Activated T-cell treated with anti-CD3 and anti-CD28 coated beads, Interleukin-2, amount 50 U/mL, for 24 hours (primary cell): ENCODE results near the gene WDR87.

ENCODE experiments used
- DNase-seq: peaks from one replicate; pipeline ENCODE4 v3.0.0-alpha.2; 2020
- H3K27ac Mint-ChIP-seq: 2 replicates; pipeline ENCODE4 v1.8.0; 2020; ENCODE audit warnings: mild to moderate bottlenecking, mixed read lengths
- H3K27me3 Mint-ChIP-seq: 2 replicates; pipeline ENCODE4 v1.8.0; 2020; ENCODE audit warnings: mixed read lengths
- H3K36me3 Mint-ChIP-seq: 2 replicates; pipeline ENCODE4 v1.8.0; 2020; ENCODE audit warnings: low read depth, mixed read lengths
- H3K4me1 Mint-ChIP-seq: 2 replicates; pipeline ENCODE4 v1.8.0; 2020; ENCODE audit warnings: low read depth, mixed read lengths
- H3K4me3 Mint-ChIP-seq: 2 replicates; pipeline ENCODE4 v1.8.0; 2020; ENCODE audit warnings: mild to moderate bottlenecking, moderate library complexity, mixed read lengths
- H3K9me3 Mint-ChIP-seq: 2 replicates; pipeline ENCODE4 v1.8.0; 2020; ENCODE audit warnings: mixed read lengths

The WDR87 gene

DNA sequence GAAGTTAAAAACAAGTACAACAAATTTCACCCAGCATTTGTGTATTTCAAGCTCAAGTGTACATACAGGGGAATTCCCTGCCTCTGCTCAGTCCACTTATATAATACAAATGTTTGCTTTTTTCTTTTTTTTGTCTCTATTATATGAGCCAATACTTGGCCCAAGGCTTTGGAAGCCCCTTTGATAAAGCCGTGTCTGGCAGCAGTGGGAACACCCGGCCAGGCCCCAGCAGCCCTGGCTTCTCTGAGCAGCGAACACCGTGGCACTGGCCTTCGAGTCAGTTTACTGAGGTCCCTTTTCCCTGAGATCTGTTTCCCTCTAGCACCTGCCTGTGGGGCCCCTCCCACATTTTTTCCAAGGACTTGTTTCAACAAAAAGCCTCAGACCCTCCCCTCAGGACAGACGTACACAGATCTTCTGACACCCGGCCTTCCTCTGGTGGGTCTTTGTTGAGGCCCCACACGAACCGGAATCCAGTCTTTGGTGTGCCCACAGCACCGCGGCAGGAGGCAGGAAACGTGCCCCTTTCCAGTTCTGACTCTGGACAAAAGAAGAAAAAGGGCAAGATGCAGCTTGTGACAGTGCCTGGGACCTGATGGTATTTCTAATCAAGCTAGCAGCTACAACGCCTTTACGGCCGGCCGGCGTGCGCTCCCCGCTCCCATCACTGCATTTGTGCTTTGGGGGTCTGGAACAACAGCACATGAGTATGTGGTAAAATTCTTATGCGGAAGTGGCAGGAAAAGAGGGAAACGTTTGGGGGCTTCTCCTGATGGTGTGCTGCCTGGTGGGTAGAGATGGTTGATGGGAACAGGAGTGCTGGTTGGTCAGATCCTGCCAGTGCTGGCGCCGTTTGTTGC lies 14.4 kb upstream of the WDR87 start:
- Mint-ChIP-seq H3K36me3 (peaks cover 35% of the 10 kb centered on the region), H3K27ac (peak overlapping the region; percentile 37), H3K9me3 (no peaks in the 10 kb centered on the region), H3K27me3 (no peaks in the 10 kb centered on the region), H3K4me1 (peaks cover 22% of the 10 kb centered on the region), H3K4me3 (no peak overlapping the region)
- no peak for DNase-seq

DNA sequence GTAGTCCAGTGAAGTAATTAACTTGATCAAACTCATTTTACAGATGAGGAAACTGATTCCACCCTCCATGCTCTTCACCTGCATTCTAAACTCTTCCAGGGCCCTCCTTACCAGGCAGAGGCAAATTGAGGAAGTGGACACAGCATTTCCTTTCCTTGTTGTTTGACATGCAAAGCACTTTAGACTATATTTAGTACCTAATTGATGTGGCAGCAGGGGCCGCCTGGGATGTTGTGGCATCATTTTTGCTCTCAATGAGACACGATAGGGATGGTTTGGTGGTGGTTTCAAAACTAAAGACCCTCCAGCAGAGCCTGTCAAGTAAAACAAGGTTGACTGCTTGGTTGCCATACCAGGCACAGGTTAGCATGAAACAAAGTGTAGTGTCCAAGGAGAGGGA lies 8.5 kb upstream of the WDR87 start:
- Mint-ChIP-seq H3K9me3 (no peaks in the 10 kb centered on the region), H3K36me3 (peaks cover 16% of the 10 kb centered on the region), H3K27me3 (no peaks in the 10 kb centered on the region), H3K4me1 (peaks cover 22% of the 10 kb centered on the region), H3K4me3 (no peak overlapping the region), H3K27ac (no peak overlapping the region)
- DNase-seq: no peak

DNA sequence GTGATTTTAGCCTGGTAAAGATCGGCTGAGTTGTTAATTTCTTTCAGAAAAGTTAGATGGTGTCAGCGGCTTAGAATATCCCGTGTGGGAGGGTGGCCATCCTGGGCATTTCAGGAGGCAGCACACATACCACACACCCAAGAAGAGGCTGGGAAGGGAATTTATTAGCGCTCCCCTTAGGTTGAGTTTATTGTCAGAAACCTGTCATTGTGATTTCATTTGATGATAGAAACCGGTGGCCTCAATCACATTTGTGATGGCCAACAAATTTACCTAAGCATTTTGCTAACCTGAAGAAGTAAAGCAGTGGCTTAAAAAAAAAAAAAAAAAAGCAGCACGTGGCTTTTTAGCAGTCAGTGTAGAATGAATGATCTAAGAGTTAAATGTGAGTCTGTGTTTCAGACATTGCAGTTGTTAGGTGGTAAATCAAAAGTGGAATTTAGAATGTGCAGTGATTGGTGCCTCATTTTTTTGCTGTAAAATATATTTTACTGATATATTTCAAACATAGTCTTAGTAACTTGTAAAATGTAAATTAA lies 3.3 kb upstream of the WDR87 start:
- H3K4me3 Mint-ChIP-seq: no peak overlapping the region
- peaks cover 7% of the 10 kb centered on the region for H3K36me3 Mint-ChIP-seq
- no peak for DNase-seq
- H3K27me3 Mint-ChIP-seq: no peaks in the 10 kb centered on the region
- H3K27ac Mint-ChIP-seq: no peak overlapping the region
- H3K9me3 Mint-ChIP-seq: no peaks in the 10 kb centered on the region
- peaks cover 42% of the 10 kb centered on the region for H3K4me1 Mint-ChIP-seq

DNA sequence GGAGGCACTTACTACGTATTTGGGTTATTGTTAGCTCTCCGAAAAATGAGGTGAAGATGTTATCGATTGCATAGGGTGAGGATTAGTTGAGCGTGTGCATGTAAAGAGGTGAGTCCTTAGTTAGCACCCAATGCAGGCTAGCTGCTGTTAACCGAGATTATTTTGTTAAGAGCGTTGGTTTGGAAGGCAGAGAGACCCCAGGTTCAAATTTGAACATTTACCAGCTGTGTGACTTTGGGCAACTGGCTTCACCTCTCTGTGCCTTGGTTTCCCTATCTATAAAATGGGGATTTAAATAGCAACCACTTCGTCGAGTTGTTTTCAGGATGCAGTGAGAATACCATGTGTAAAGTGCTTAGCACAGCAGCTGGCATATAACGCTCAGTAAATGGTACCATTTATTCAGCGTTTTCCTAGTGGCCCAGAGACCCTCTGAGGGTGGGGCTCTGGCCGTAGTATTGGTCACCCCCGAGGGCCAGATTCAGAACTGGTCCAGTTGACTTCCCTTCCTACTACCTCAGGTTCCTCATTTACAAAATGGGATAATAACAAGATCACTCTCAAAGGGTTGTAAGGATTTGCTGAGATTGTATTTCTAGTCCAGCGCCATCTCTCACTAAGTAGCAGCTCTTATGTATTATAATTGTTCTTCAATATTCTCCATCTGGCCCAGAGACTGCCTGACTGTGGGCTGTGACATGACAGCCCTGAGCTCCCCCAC lies 1.5 kb upstream of the WDR87 start:
- peaks cover 5% of the 10 kb centered on the region for H3K36me3 Mint-ChIP-seq
- H3K9me3 Mint-ChIP-seq: no peaks in the 10 kb centered on the region
- H3K27ac Mint-ChIP-seq: peak overlapping the region; percentile 41

DNA sequence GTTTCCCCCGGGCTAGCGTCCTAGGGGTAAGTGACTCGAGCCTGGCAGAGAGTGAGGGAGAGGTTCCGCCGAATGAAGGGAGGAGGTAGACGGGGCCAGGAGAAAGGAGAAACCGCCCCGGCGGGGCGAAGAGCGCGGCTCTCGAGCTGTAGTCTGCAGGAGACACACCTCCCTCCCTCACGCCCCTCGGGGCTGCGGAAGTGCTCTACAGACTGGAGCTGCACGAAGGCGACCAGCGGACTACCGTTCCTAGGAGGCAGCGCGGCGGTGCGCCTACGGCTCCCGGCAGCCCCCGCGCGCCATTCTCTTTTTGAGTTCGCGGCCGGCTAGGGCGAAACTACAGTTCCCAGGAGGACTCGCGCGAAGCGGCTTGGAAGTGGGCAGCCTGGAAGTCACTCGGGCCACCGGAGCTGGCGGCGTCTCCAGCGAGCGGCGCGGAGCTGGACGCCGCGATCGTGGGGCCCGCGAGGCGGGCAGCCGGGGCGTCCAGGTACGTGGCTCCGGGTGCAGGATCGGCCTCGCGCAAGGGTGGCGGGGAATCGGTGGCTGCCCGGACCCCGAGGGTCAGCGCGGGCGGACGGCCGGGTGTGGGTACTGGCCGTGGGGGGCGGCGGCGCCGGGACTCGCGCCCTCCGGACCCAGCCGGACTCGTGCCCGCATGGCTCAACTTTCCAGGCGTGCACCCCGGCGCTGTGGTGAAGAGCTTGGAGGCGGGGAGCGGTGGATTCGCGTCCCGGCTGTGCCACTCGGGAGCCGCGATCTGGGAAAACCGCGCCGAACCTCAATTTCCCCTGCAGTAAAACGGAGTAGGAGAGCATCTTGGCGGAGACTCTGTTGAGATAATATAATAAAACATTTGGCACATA lies 708 bp upstream of the WDR87 start, which contains the start of gene SIPA1L3:
Gene SIPA1L3 (plus strand): TSS at position 340 of the 866 bp plus-strand sequence. CDS start 174,358 bp downstream, outside the sequence.
- peak within 1 kb of the TSS; percentile 93 for H3K27ac Mint-ChIP-seq
- peak; percentile 94 for DNase-seq
- no peaks in the 10 kb centered on the region for H3K9me3 Mint-ChIP-seq
- peaks cover 5% of the 10 kb centered on the region for H3K36me3 Mint-ChIP-seq
- peak within 1 kb of the TSS; percentile 91 for H3K4me3 Mint-ChIP-seq
- peaks cover 34% of the 10 kb centered on the region for H3K4me1 Mint-ChIP-seq
- H3K27me3 Mint-ChIP-seq: no peaks in the 10 kb centered on the region

More for the DNA sequence above, 1.5 kb upstream of the WDR87 start:
- Mint-ChIP-seq H3K4me3 (peak overlapping the region; percentile 91), H3K4me1 (peaks cover 39% of the 10 kb centered on the region), H3K27me3 (no peaks in the 10 kb centered on the region)
- no peak for DNase-seq

DNA sequence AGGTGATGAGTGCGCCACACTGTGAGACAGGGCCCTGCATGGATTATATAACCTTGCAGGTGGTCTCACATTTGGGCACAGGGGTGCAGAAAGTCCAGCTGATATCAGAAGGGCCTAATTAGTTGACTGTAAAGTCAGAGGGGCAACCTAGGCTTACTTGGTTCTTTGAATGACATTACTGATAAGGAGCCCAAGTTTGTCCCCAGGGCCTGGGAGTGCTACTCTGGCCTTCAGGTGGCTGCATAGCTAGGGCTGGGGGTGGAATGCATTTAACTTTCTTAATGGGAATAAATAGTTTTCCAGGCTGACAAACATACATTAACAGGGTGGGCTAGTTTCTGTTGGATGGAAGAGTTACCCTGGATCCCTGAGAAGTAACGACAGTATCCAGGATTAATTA lies 3.3 kb downstream of the WDR87 start:
- H3K4me3 Mint-ChIP-seq: no peak overlapping the region
- peaks cover 17% of the 10 kb centered on the region for H3K4me1 Mint-ChIP-seq
- no peaks in the 10 kb centered on the region for H3K27me3 Mint-ChIP-seq
- H3K36me3 Mint-ChIP-seq: peaks cover 5% of the 10 kb centered on the region
- H3K9me3 Mint-ChIP-seq: no peaks in the 10 kb centered on the region
- H3K27ac Mint-ChIP-seq: no peak overlapping the region
- DNase-seq: no peak

DNA sequence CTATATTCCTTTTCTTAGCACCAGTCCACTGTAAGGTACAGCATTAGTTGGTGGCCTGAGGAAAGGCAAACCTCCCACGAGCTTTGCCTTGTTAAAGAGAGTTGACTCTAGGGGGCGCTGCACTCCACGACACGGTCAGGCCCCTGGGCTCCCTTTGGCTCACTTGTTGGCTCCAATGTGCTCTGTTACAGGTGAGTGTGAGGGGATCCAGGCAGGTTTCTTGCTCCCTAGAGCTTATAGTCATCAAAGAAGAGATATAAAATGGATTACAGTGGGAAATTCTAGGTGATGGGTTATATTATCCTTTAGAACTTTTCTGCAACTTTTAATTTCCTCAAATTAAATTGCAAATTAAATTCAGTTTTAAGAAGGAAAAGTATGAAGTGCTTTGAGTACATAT lies 3.7 kb downstream of the WDR87 start:
- peaks cover 13% of the 10 kb centered on the region for H3K4me1 Mint-ChIP-seq
- no peaks in the 10 kb centered on the region for H3K9me3 Mint-ChIP-seq
- peak; percentile 82 for DNase-seq
- H3K36me3 Mint-ChIP-seq: peaks cover 4% of the 10 kb centered on the region
- H3K4me3 Mint-ChIP-seq: no peak overlapping the region
- no peak overlapping the region for H3K27ac Mint-ChIP-seq
- H3K27me3 Mint-ChIP-seq: no peaks in the 10 kb centered on the region

DNA sequence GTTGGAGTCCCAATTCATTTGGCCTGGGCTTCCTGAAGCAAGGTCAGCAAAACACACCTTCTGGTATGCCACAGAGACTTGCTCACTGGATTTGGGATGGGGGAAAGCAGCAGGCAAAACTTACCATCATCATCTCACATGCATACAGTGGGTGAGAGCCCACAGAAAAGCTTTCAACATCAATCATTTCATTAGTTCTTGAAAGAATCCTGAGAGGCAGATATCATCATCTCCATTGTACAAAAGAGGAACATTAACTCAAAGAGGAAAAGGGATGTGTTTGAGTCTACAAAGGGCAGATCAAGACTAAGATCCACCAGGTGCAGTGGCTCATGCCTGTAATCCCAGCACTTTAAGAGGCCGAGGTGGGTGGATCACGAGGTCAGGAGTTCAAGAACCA lies 6.4 kb downstream of the WDR87 start:
- peaks cover 3% of the 10 kb centered on the region for H3K4me1 Mint-ChIP-seq
- H3K36me3 Mint-ChIP-seq: no peaks in the 10 kb centered on the region
- H3K27ac Mint-ChIP-seq: no peak overlapping the region
- H3K4me3 Mint-ChIP-seq: no peak overlapping the region
- no peaks in the 10 kb centered on the region for H3K27me3 Mint-ChIP-seq
- no peaks in the 10 kb centered on the region for H3K9me3 Mint-ChIP-seq
- DNase-seq: no peak

DNA sequence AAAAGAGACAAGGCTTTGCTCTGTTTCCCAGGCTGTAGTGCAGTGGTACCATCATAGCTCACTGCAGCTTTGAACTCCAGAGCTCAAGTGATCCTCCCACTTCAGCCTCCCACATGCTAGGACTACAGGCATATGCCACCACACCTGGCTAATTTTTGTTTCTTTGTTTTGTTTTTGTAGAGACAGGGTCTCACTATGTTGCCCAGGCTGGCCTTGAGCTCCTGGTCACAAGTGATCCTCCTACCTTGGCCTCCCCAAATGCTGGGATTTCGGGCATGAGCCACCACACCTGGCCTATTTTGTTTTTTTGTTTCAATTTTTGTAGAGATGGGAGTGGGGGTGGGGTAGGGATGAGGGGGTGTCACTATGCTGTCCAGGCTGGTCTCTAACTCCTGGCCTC lies 6.9 kb downstream of the WDR87 start:
- DNase-seq: no peak
- no peaks in the 10 kb centered on the region for H3K36me3 Mint-ChIP-seq
- no peak overlapping the region for H3K4me3 Mint-ChIP-seq
- H3K27ac Mint-ChIP-seq: no peak overlapping the region
- no peaks in the 10 kb centered on the region for H3K9me3 Mint-ChIP-seq
- H3K4me1 Mint-ChIP-seq: peaks cover 3% of the 10 kb centered on the region
- no peaks in the 10 kb centered on the region for H3K27me3 Mint-ChIP-seq

DNA sequence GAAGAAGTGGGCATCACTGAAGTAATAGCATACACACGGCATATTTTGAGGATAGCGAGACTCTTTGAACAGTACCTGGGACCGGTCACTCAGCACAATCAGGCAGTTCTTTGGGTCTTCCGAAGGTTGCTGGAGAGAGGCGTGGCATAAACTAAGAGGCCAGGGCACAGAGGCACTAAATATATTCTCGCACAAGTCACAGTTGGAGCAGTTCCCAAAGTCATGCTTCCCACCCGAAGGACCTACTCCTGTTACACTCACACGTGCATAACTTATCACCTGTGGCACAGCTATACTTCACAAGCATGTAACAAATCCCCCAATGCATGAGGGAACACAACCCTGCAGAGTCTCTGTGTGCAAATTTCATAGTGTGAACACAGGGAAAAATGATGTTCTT lies 10.2 kb downstream of the WDR87 start:
- Mint-ChIP-seq H3K27ac (no peak overlapping the region), H3K4me3 (no peak overlapping the region), H3K36me3 (no peaks in the 10 kb centered on the region), H3K27me3 (peaks cover 15% of the 10 kb centered on the region), H3K4me1 (peaks cover 3% of the 10 kb centered on the region), H3K9me3 (no peaks in the 10 kb centered on the region)
- no peak for DNase-seq

DNA sequence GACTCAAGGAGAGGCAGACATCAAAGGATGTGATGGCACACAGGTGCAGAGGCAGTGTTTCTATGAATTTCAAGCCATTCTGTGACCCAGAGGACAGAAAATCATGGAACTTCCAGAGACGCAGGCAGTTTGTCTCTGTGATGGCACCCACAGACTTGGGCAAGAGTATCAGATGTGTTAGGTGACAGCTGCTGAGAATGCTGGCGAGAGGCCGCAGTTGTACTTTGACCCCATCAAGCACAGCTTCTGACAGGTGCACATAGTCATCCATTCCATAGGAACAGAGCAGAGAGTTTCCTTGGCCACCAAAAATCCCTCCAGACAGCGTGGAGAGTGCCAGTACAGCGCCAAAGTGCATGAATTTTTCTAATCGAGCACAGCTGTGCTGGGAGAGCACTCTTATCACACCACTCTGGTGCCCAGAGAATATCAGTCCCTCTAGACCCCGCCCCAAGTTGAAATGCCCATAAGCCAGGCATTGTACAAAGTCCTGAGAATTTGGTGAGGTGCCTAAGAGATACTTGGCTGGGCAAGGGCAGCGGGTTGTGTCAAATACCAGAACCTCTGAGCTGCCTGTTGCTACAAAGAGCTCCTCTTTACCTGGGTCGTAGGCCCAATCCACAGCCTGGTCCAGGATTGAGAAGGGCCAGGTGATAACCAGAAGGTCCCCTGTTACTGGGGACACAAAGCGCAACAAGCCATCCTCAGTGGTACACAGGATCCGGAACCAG lies 12.4 kb downstream of the WDR87 start:
- H3K27me3 Mint-ChIP-seq: peaks cover 15% of the 10 kb centered on the region
- H3K27ac Mint-ChIP-seq: no peak overlapping the region
- no peaks in the 10 kb centered on the region for H3K36me3 Mint-ChIP-seq
- H3K4me3 Mint-ChIP-seq: no peak overlapping the region
- peaks cover 3% of the 10 kb centered on the region for H3K4me1 Mint-ChIP-seq
- H3K9me3 Mint-ChIP-seq: no peaks in the 10 kb centered on the region
- DNase-seq: no peak

DNA sequence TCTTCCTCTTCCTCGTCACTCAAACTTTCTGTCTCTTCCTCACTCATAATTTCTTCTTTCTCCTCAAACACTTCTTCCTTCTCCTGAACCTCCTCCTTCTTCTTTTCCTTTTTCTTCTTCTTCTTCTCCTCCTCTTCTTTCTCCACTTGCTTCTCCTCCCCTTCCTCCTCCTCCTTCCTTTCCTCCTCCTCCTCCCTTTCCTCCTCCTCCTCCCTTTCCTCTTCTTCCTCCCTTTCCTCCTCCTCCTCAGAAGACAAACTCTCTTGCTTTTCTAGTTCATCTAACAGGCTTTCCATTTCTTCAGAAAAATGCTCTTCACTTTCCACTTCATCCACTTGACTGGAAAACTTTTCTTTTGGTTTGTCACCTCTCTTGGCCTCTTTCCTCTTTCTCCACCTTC lies 19.8 kb downstream of the WDR87 start:
- no peak for DNase-seq
- no peaks in the 10 kb centered on the region for H3K36me3 Mint-ChIP-seq
- peaks cover 13% of the 10 kb centered on the region for H3K9me3 Mint-ChIP-seq
- no peak overlapping the region for H3K4me3 Mint-ChIP-seq
- H3K27me3 Mint-ChIP-seq: peaks cover 3% of the 10 kb centered on the region
- H3K27ac Mint-ChIP-seq: no peak overlapping the region
- no peaks in the 10 kb centered on the region for H3K4me1 Mint-ChIP-seq

DNA sequence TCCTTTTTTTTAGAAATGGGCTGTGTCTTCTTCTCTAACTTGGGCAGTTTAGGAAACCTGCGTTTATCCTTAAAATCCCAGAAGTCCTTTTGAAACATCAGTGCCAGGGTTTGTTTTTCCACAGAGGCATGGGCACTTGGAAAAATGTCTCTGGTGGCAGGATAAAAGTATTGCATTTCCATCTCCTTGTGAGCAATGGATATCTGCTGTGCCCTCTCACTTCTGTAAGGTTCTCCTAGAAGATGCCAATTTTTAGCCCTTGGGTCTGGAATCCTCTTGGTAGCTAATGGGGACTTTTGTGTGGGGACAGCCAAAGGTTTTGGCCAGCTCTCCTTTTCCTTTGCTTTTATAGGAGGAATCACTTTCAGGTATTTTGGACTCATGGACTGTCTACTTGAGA lies 21.0 kb downstream of the WDR87 start:
- Mint-ChIP-seq H3K27ac (no peak overlapping the region), H3K36me3 (no peaks in the 10 kb centered on the region), H3K27me3 (no peaks in the 10 kb centered on the region), H3K4me3 (no peak overlapping the region), H3K4me1 (no peaks in the 10 kb centered on the region), H3K9me3 (peaks cover 14% of the 10 kb centered on the region)
- DNase-seq: no peak

DNA sequence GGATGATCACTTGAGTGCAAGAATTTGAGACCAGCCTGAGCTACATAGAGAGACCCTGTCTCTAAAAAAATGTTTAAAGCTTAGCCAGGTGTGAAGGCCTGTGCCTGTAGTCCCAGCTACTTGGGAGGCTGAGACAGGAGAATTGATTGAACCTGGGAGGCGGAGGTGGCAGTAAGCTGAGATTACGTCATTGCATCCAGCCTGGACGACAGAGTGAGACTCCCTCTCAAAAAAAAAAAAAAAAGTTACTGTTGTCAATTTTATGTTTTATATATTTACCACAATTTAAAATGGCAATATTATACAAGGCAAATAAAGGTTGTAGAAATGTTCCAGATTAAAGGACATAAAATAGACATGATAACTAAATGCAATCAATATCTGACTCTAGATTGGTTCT lies 29.2 kb downstream of the WDR87 start:
- H3K9me3 Mint-ChIP-seq: peaks cover 5% of the 10 kb centered on the region
- H3K27me3 Mint-ChIP-seq: no peaks in the 10 kb centered on the region
- no peak for DNase-seq
- H3K36me3 Mint-ChIP-seq: no peaks in the 10 kb centered on the region
- no peak overlapping the region for H3K27ac Mint-ChIP-seq
- H3K4me1 Mint-ChIP-seq: no peaks in the 10 kb centered on the region
- no peak overlapping the region for H3K4me3 Mint-ChIP-seq
